IMR-90 (cell line): ENCODE results near the gene TRPM3. TPM values are rescaled to one million over a fixed set of nuclear protein-coding genes. Genes with fewer than 3 reads are reported as not detected.

Experiments used
- ATAC-seq: fragments of 200-7000 bp; cut with Tn5 transposase; 2 replicates; pipeline ENCODE4 v1.9.1; 2020; ENCODE audit warnings: low read depth, mild to moderate bottlenecking, moderate library complexity
- BruUV-seq: library from RNA; stranded (reverse); fragments of 400-500 nt; replicated peaks from 2 replicates; lab custom pipeline; 2021; lab: Mats Ljungman, UMichigan
- CTCF ChIA-PET: fragments of 300-600 bp; formaldehyde crosslinking; extraction: SDS; loops from one replicate; lab custom pipeline; 2021; ENCODE audit warnings: antibody characterized with exemption; lab: Yijun Ruan, JAX
- POLR2A ChIA-PET: fragments of 300-600 bp; sonication (Branson Sonifier 250); formaldehyde crosslinking; loops from one replicate; lab custom pipeline; 2022; ENCODE audit warnings: antibody characterized with exemption; ENCODE audit not compliant: unreplicated experiment; lab: Charles Lee
- DNase-seq: peaks from one replicate; pipeline ENCODE4 v3.0.0; 2013
- H2AFZ ChIP-seq: replicated peaks from 2 replicates; pipeline ENCODE3; 2013; ENCODE audit warnings: low read length, mild to moderate bottlenecking; ENCODE audit not compliant: poor library complexity
- H2AK5ac ChIP-seq: 2 replicates; pipeline ENCODE4 v1.6.1; 2013; ENCODE audit warnings: low read depth, low read length, inconsistent platforms
- H2AK9ac ChIP-seq: replicated peaks from 2 replicates; pipeline ENCODE3; 2013; ENCODE audit warnings: mild to moderate bottlenecking, low read depth, low read length, moderate library complexity; ENCODE audit not compliant: poor library complexity
- H2BK120ac ChIP-seq: 2 replicates; pipeline ENCODE4 v1.6.1; 2013; ENCODE audit warnings: low read depth, low read length, inconsistent platforms
- H2BK15ac ChIP-seq: 3 replicates; pipeline ENCODE4 v1.6.1; 2013; ENCODE audit warnings: low read depth, low read length, inconsistent platforms
- H2BK20ac ChIP-seq: 2 replicates; pipeline ENCODE4 v1.6.1; 2013; ENCODE audit warnings: low read depth, mild to moderate bottlenecking, inconsistent platforms, low read length, moderate library complexity
- H2BK5ac ChIP-seq: 2 replicates; pipeline ENCODE4 v1.6.1; 2013; ENCODE audit warnings: mild to moderate bottlenecking, low read depth, low read length, inconsistent platforms; ENCODE audit not compliant: poor library complexity, severe bottlenecking
- H3K14ac ChIP-seq: replicated peaks from 2 replicates; pipeline ENCODE4 v1.6.1; 2013; ENCODE audit warnings: low read depth, low read length, inconsistent platforms
- H3K18ac ChIP-seq: 2 replicates; pipeline ENCODE4 v1.6.1; 2013; ENCODE audit warnings: low read depth, low read length, control low read depth
- H3K23ac ChIP-seq: 2 replicates; pipeline ENCODE4 v1.6.1; 2013; ENCODE audit warnings: low read depth, low read length, inconsistent platforms
- H3K27ac ChIP-seq: 2 replicates; pipeline ENCODE4 v1.5.1; 2013; ENCODE audit warnings: mild to moderate bottlenecking, control low read depth, low read length; ENCODE audit not compliant: insufficient read depth
- H3K27me3 ChIP-seq: 2 replicates; pipeline ENCODE4 v1.6.1; 2013; ENCODE audit warnings: low read length; ENCODE audit not compliant: control insufficient read depth, insufficient read depth
- H3K36me3 ChIP-seq: 2 replicates; pipeline ENCODE4 v1.6.1; 2013; ENCODE audit warnings: low read length, mixed read lengths; ENCODE audit not compliant: control insufficient read depth, insufficient read depth
- H3K4ac ChIP-seq: 2 replicates; pipeline ENCODE4 v1.6.1; 2013; ENCODE audit warnings: low read depth, low read length, inconsistent platforms
- H3K4me1 ChIP-seq: 2 replicates; pipeline ENCODE4 v1.6.1; 2013; ENCODE audit warnings: low read length, mixed read lengths; ENCODE audit not compliant: control insufficient read depth, insufficient read depth
- H3K4me2 ChIP-seq: 2 replicates; pipeline ENCODE4 v1.6.1; 2013; ENCODE audit warnings: low read depth, mild to moderate bottlenecking, control low read depth, low read length, moderate library complexity
- H3K4me3 ChIP-seq: 2 replicates; pipeline ENCODE4 v1.5.1; 2013; ENCODE audit warnings: low read depth, mild to moderate bottlenecking, control low read depth, low read length, moderate library complexity; ENCODE audit not compliant: insufficient read depth
- H3K56ac ChIP-seq: 2 replicates; pipeline ENCODE4 v1.6.1; 2013; ENCODE audit warnings: low read length, inconsistent platforms; ENCODE audit not compliant: insufficient read depth; ENCODE audit errors: extremely low read depth
- H3K79me1 ChIP-seq, 2 experiments: 2 replicates each; pipeline ENCODE4 v1.6.1; 2013; ENCODE audit warnings: low read length in 2 of 2, inconsistent platforms in 1 of 2, low read depth in 1 of 2
- H3K9ac ChIP-seq: 2 replicates; pipeline ENCODE4 v1.6.1; 2013; ENCODE audit warnings: low read depth, low read length, control low read depth
- H3K9me1 ChIP-seq: 2 replicates; pipeline ENCODE4 v1.6.1; 2013; ENCODE audit warnings: low read length, inconsistent platforms; ENCODE audit not compliant: insufficient read depth
- H3K9me3 ChIP-seq: 2 replicates; pipeline ENCODE4 v1.6.1; 2013; ENCODE audit warnings: low read length; ENCODE audit not compliant: control insufficient read depth, insufficient read depth
- H4K20me1 ChIP-seq: 2 replicates; pipeline ENCODE4 v1.6.1; 2013; ENCODE audit warnings: low read length, inconsistent platforms; ENCODE audit not compliant: insufficient read depth
- H4K5ac ChIP-seq: 2 replicates; pipeline ENCODE4 v1.6.1; 2013; ENCODE audit warnings: mild to moderate bottlenecking, low read depth, low read length, control low read depth
- H4K8ac ChIP-seq, 2 experiments: 2 replicates each; pipeline ENCODE4 v1.6.1; 2013; ENCODE audit warnings: low read depth in 2 of 2, low read length in 2 of 2, control low read depth in 1 of 2, inconsistent platforms in 1 of 2
- H4K91ac ChIP-seq: 2 replicates; pipeline ENCODE4 v1.6.1; 2013; ENCODE audit warnings: low read depth, low read length, inconsistent platforms; ENCODE audit not compliant: insufficient read depth
- BHLHE40 ChIP-seq: fragments of 150-350 bp; IDR thresholded peaks from 2 replicates; pipeline ENCODE4 v1.6.1; 2016; ENCODE audit warnings: mild to moderate bottlenecking, low read depth, low read length
- CEBPB ChIP-seq: IDR thresholded peaks from 2 replicates; pipeline ENCODE4 v1.6.1; 2012; ENCODE audit warnings: low read depth, low read length, improper control_type of control experiment
- CHD1 ChIP-seq: IDR thresholded peaks from 2 replicates; pipeline ENCODE4 v1.6.1; 2012; ENCODE audit warnings: low read depth, low read length, improper control_type of control experiment
- FOS ChIP-seq: fragments of 150-350 bp; IDR thresholded peaks from 2 replicates; pipeline ENCODE4 v1.6.1; 2016; ENCODE audit warnings: low read depth, low read length
- MAFK ChIP-seq: IDR thresholded peaks from 2 replicates; pipeline ENCODE4 v1.6.1; 2012; ENCODE audit warnings: low read depth, low read length, improper control_type of control experiment
- MAZ ChIP-seq: IDR thresholded peaks from 2 replicates; pipeline ENCODE4 v1.6.1; 2012; ENCODE audit warnings: low read depth, mild to moderate bottlenecking, low read length, improper control_type of control experiment, moderate library complexity, borderline replicate concordance
- MXI1 ChIP-seq: IDR thresholded peaks from 2 replicates; pipeline ENCODE4 v1.6.1; 2012; ENCODE audit warnings: low read depth, mild to moderate bottlenecking, low read length, moderate library complexity, borderline replicate concordance
- NFE2L2 ChIP-seq: fragments of 150-350 bp; IDR thresholded peaks from 2 replicates; pipeline ENCODE4 v1.6.1; 2016; ENCODE audit warnings: low read depth, mild to moderate bottlenecking, low read length
- POLR2A ChIP-seq: IDR thresholded peaks from 2 replicates; pipeline ENCODE4 v1.6.1; 2012; ENCODE audit warnings: mild to moderate bottlenecking, low read depth, low read length
- RAD21 ChIP-seq: IDR thresholded peaks from 2 replicates; pipeline ENCODE4 v1.6.1; 2012; ENCODE audit warnings: low read length, improper control_type of control experiment
- RCOR1 ChIP-seq: IDR thresholded peaks from 2 replicates; pipeline ENCODE4 v1.6.1; 2012; ENCODE audit warnings: mild to moderate bottlenecking, low read length, improper control_type of control experiment; ENCODE audit not compliant: insufficient replicate concordance
- RFX5 ChIP-seq: IDR thresholded peaks from 2 replicates; pipeline ENCODE4 v1.8.0; 2012; ENCODE audit warnings: low read depth, mild to moderate bottlenecking, low read length, moderate library complexity
- SMC3 ChIP-seq: fragments of 150-350 bp; IDR thresholded peaks from 2 replicates; pipeline ENCODE4 v1.6.1; 2016; ENCODE audit warnings: low read depth, mild to moderate bottlenecking, antibody characterized with exemption, low read length, moderate library complexity
- WGBS, 2 experiments: methylation state at CpG; one replicate each; pipeline versions ENCODE4 v1.1.5 to v1.1.7; 2013; ENCODE audit warnings: missing lambda C conversion rate in 2 of 2; ENCODE audit not compliant: insufficient read length in 1 of 2; ENCODE audit errors: extremely low coverage in 2 of 2; 5-methylcytosine and 5-hydroxymethylcytosine counted together
- dilution Hi-C: fragments of 300-500 bp; cut with HindIII; formaldehyde crosslinking; loops from one replicate; pipeline ENCODE4 v1.14.3; 2018; ENCODE audit warnings: low sequenced_read_pairs; ENCODE audit not compliant: unreplicated experiment
- in situ Hi-C: fragments of 300-500 bp; cut with MboI; formaldehyde crosslinking; loops from 3 replicates; pipeline ENCODE4 v1.14.3; 2019; ENCODE audit warnings: low sequenced_read_pairs, inconsistent platforms, mixed read lengths
- intact Hi-C: fragments of 100-400 bp; cut with micrococcal nuclease; formaldehyde crosslinking; loops from 2 replicates; pipeline ENCODE4 v1.10.0; 2022
- polyA plus RNA-seq, 3 experiments: library from polyadenylated mRNA; depleted of rRNA; stranded (reverse); fragments of >200 nt; gene quantifications; 2 replicates each; pipeline ENCODE4 v1.2.3, GENCODE V29; 2012; ENCODE audit warnings: low replicate concordance in 1 of 3
- total RNA-seq: library from RNA; depleted of rRNA; stranded (reverse); fragments of >200 nt; gene quantifications from 2 replicates; pipeline ENCODE4 v1.2.3, GENCODE V29; 2012
- TF ChIP-seq, protein P1 (sequence below): fragments of 150-350 bp; IDR thresholded peaks from 2 replicates; pipeline ENCODE4 v1.6.1; 2016; ENCODE audit warnings: low read depth, mild to moderate bottlenecking, low read length, moderate library complexity, borderline replicate concordance
- TF ChIP-seq, protein P2 (sequence below): conservative IDR thresholded peaks from 2 replicates; pipeline ENCODE4 v1.5.1; 2012; ENCODE audit warnings: mild to moderate bottlenecking, low read depth, low read length, improper control_type of control experiment
- TF ChIP-seq, protein P3 (sequence below): fragments of 150-350 bp; IDR thresholded peaks from 2 replicates; pipeline ENCODE4 v1.6.1; 2017; ENCODE audit warnings: mild to moderate bottlenecking, antibody characterized with exemption, low read length, low read depth

The TRPM3 gene
- total and polyA plus RNA-seq, 2 of the 4 experiments (the other 2 are of a cell fraction) = not detected

GRCh38 chr9:71115448-71115975 is 5.9 kb downstream of the TRPM3 start:
- Histone ChIP-seq H4K91ac (no peak overlapping the region), H3K56ac (no peak overlapping the region), H3K18ac (no peak overlapping the region), H3K27ac (no peak overlapping the region), H3K79me1 (no peaks in the 10 kb centered on the region), H3K23ac (no peak overlapping the region), H2AFZ (no peak overlapping the region), H3K4me2 (no peak overlapping the region), H3K9ac (no peak overlapping the region), H2BK15ac (no peak overlapping the region), H3K27me3 (no peaks in the 10 kb centered on the region), H2BK120ac (no peak overlapping the region), H4K5ac (no peak overlapping the region), H3K9me3 (no peaks in the 10 kb centered on the region), H2BK20ac (no peak overlapping the region), H2AK5ac (no peak overlapping the region), H2AK9ac (no peak overlapping the region), H3K4me3 (no peak overlapping the region), H3K4ac (no peak overlapping the region), H3K4me1 (no peaks in the 10 kb centered on the region), H4K8ac (no peak overlapping the region), H2BK5ac (no peak overlapping the region), H3K14ac (no peak overlapping the region), H3K9me1 (no peaks in the 10 kb centered on the region), H4K20me1 (no peaks in the 10 kb centered on the region), H3K36me3 (no peaks in the 10 kb centered on the region)
- TF ChIP-seq RCOR1 (no peak), MAFK (no peak), BHLHE40 (no peak), CHD1 (no peak), MXI1 (no peak), POLR2A (no peak), NFE2L2 (no peak), MAZ (no peak), CEBPB (no peak), RFX5 (no peak), FOS (no peak), SMC3 (no peak), RAD21 (no peak)
- TF ChIP-seq, protein P1, sequence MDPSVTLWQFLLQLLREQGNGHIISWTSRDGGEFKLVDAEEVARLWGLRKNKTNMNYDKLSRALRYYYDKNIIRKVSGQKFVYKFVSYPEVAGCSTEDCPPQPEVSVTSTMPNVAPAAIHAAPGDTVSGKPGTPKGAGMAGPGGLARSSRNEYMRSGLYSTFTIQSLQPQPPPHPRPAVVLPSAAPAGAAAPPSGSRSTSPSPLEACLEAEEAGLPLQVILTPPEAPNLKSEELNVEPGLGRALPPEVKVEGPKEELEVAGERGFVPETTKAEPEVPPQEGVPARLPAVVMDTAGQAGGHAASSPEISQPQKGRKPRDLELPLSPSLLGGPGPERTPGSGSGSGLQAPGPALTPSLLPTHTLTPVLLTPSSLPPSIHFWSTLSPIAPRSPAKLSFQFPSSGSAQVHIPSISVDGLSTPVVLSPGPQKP = no peak
- TF ChIP-seq, protein P2, sequence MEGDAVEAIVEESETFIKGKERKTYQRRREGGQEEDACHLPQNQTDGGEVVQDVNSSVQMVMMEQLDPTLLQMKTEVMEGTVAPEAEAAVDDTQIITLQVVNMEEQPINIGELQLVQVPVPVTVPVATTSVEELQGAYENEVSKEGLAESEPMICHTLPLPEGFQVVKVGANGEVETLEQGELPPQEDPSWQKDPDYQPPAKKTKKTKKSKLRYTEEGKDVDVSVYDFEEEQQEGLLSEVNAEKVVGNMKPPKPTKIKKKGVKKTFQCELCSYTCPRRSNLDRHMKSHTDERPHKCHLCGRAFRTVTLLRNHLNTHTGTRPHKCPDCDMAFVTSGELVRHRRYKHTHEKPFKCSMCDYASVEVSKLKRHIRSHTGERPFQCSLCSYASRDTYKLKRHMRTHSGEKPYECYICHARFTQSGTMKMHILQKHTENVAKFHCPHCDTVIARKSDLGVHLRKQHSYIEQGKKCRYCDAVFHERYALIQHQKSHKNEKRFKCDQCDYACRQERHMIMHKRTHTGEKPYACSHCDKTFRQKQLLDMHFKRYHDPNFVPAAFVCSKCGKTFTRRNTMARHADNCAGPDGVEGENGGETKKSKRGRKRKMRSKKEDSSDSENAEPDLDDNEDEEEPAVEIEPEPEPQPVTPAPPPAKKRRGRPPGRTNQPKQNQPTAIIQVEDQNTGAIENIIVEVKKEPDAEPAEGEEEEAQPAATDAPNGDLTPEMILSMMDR = no peak
- TF ChIP-seq, protein P3, sequence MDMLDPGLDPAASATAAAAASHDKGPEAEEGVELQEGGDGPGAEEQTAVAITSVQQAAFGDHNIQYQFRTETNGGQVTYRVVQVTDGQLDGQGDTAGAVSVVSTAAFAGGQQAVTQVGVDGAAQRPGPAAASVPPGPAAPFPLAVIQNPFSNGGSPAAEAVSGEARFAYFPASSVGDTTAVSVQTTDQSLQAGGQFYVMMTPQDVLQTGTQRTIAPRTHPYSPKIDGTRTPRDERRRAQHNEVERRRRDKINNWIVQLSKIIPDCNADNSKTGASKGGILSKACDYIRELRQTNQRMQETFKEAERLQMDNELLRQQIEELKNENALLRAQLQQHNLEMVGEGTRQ = no peak
- BruUV-seq = no TSS peak
- DNase-seq = no peak
- WGBS, 2 experiments = no CpG with 5 or more reads among the region's 3 CpGs
- dilution Hi-C loops (no loop called here), in situ Hi-C loops (no loop called here), intact Hi-C loops (no loop called here)
- ChIA-PET POLR2A (no interaction called here), CTCF (no interaction called here)
- no peak for ATAC-seq
